ENCODE data around the gene NECTIN4.

DNA sequence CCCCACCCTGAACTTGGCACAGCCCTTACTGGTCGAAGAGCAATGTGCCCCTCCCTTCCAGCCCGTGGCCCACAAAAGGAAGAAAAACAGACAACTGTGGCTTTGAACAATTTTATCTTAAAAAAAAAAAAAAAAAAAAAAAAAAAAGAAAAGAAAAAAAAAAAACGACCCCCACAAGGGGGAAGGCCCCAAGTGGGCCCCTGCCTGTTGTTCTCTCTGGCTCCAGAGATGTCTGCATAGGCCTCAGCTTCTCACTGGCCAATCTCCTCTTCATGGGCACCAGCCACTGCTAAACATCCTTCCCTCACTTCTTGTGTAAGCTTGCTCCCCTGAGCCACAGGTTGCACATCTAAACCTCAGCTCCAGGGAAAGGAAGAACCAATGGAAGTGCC, 50.2 kb downstream of the NECTIN4 start:
- TF ChIP-seq, protein P1, sequence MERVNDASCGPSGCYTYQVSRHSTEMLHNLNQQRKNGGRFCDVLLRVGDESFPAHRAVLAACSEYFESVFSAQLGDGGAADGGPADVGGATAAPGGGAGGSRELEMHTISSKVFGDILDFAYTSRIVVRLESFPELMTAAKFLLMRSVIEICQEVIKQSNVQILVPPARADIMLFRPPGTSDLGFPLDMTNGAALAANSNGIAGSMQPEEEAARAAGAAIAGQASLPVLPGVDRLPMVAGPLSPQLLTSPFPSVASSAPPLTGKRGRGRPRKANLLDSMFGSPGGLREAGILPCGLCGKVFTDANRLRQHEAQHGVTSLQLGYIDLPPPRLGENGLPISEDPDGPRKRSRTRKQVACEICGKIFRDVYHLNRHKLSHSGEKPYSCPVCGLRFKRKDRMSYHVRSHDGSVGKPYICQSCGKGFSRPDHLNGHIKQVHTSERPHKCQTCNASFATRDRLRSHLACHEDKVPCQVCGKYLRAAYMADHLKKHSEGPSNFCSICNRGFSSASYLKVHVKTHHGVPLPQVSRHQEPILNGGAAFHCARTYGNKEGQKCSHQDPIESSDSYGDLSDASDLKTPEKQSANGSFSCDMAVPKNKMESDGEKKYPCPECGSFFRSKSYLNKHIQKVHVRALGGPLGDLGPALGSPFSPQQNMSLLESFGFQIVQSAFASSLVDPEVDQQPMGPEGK (CRISPR knock-in tag; IDR thresholded peaks at IDR 0.05), result no peak
- TF ChIP-seq SP1 (IDR thresholded peaks at IDR 0.05), result no peak
- no peak for TF ChIP-seq SP1 (CRISPR knock-in tag; IDR thresholded peaks at IDR 0.05)

Data from HepG2 (cell line).